H1 (cell line): ENCODE measurements around the gene PPP1R1A. TPM values are rescaled to one million over a fixed set of nuclear protein-coding genes. Genes with fewer than 3 reads are reported as not detected.

Experiments
- CBX8 ChIP-seq: fragments of 300-800, 300-1000 bp; sonication (generic); IDR thresholded peaks from 2 replicates; pipeline ENCODE4 v1.7.1; 2016; ENCODE audit warnings: low read depth, low read length, borderline replicate concordance
- CHD2 ChIP-seq: IDR thresholded peaks from 2 replicates; pipeline ENCODE4 v1.6.1; 2012; ENCODE audit warnings: low read length, improper control_type of control experiment
- CTBP2 ChIP-seq: IDR thresholded peaks from 2 replicates; pipeline ENCODE4 v1.7.0; 2011; ENCODE audit warnings: borderline replicate concordance, mild to moderate bottlenecking, moderate library complexity, mixed read lengths, low read length; ENCODE audit not compliant: insufficient read depth, insufficient read length
- EP300 ChIP-seq, 2 experiments: IDR thresholded peaks; 1 replicate in 1 of 2; 2 replicates in 1 of 2; pipeline ENCODE4 v1.6.1; 2011 to 2012; ENCODE audit warnings: low read depth in 2 of 2, low read length in 2 of 2, mild to moderate bottlenecking in 2 of 2, borderline replicate concordance in 1 of 2, inconsistent platforms in 1 of 2, moderate library complexity in 1 of 2
- FOSL1 ChIP-seq: IDR thresholded peaks from 2 replicates; pipeline ENCODE4 v1.6.1; 2011; ENCODE audit warnings: mild to moderate bottlenecking, low read depth, low read length, moderate library complexity; ENCODE audit not compliant: insufficient read depth
- JUND ChIP-seq: IDR thresholded peaks from 2 replicates; pipeline ENCODE4 v1.6.1; 2011; ENCODE audit warnings: mild to moderate bottlenecking, improper control_type of control experiment, low read length
- POLR2AphosphoS5 ChIP-seq: IDR thresholded peaks from 2 replicates; pipeline ENCODE4 v1.6.1; 2011; ENCODE audit warnings: low read depth, low read length
- TAF7 ChIP-seq: optimal IDR thresholded peaks from 2 replicates; pipeline ENCODE3; 2011; ENCODE audit warnings: low read depth, mild to moderate bottlenecking, inconsistent platforms, low read length, moderate library complexity, borderline replicate concordance
- polyA plus RNA-seq, 7 experiments: library from polyadenylated mRNA; depleted of rRNA in 3 of 7; stranded (reverse) in 5 of 7; unstranded in 2 of 7; fragments of >200 nt in 5 of 7; fragments of 200-250 nt in 2 of 7; gene quantifications; 1 replicate in 5 of 7; 2 replicates in 1 of 7; 4 replicates in 1 of 7; pipeline versions ENCODE4 v1.2.1 to v1.2.3, GENCODE V29; 2011 to 2013; ENCODE audit warnings: missing spikeins in 2 of 7, mixed read lengths in 2 of 7
- total RNA-seq: library from RNA; stranded (reverse); fragmentation: NEBNext Ultra II Directional; extraction: Animal tissue kit (Norgen Biotek cat#: 25700); gene quantifications from 2 replicates; pipeline ENCODE4 v1.2.1, GENCODE V29; 2021

The PPP1R1A gene
- total and polyA plus RNA-seq, 2 of the 8 experiments (the other 6 are each of a cell fraction or from before 2014, with no cell fraction given) = 5.8 to 13.1 TPM

DNA sequence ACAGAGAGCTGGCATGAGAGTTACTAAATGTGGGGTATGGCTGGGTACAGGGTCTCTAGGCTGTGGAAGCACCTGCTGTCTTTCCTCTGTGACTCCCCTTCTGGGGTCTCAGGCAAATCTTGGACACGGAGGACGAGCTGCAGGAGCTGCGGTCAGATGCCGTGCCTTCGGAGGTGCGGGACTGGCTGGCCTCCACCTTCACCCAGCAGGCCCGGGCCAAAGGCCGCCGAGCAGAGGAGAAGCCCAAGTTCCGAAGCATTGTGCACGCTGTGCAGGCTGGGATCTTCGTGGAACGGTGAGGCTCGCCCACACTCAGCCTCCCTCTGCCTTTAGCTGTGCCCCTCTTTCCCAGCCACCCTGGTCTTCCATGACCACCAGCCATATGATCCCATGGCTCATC is 19.4 kb downstream of the PPP1R1A start (continued):
- TF ChIP-seq CBX8 = no peak
- TF ChIP-seq POLR2AphosphoS5 = no peak
- no peak for TF ChIP-seq FOSL1
- no peak for TF ChIP-seq CHD2
- no peak for TF ChIP-seq CTBP2
- no peak for TF ChIP-seq EP300 (IDR thresholded peaks at IDR 0.05; ENCODE audit: borderline replicate concordance in 1 of 2, low read depth in 2 of 2, low read length in 2 of 2)
- TF ChIP-seq TAF7 = no peak
- TF ChIP-seq JUND = no peak
